ENCODE results near the gene TMEM132D.

Gene TMEM132D

GRCh38 chr12:129379076-129379804 is 524.6 kb downstream of the TMEM132D start:
- TF ChIP-seq CTCF (IDR thresholded peaks at IDR 0.05; ENCODE audit: insufficient read depth, low read depth, low read length, missing control alignments): no peak
- no peak overlapping the region for H3K4me3 ChIP-seq (ENCODE audit: low read length)
- DNase-seq (ENCODE audit: low read depth): no peak

- no peak overlapping the region for H3K4me3 ChIP-seq (ENCODE audit: low read length)
- no peak for TF ChIP-seq CTCF (IDR thresholded peaks at IDR 0.05; ENCODE audit: insufficient read depth, low read depth, low read length, missing control alignments)
- DNase-seq (ENCODE audit: low read depth): no peak
Observed at GRCh38 chr12:129378496-129378895, 525.3 kb downstream of the TMEM132D start.

- no peak for DNase-seq (ENCODE audit: low read depth)
- TF ChIP-seq CTCF (IDR thresholded peaks at IDR 0.05; ENCODE audit: insufficient read depth, low read depth, low read length, missing control alignments): no peak
- H3K4me3 ChIP-seq (ENCODE audit: low read length): no peak overlapping the region
Observed at GRCh38 chr12:129373746-129374145, 530.1 kb downstream of the TMEM132D start.

- DNase-seq (ENCODE audit: low read depth): no peak
- H3K4me3 ChIP-seq (ENCODE audit: low read length): no peak overlapping the region
- TF ChIP-seq CTCF (IDR thresholded peaks at IDR 0.05; ENCODE audit: insufficient read depth, low read depth, low read length, missing control alignments): no peak
Observed at GRCh38 chr12:129372876-129373275, 530.9 kb downstream of the TMEM132D start.

- H3K4me3 ChIP-seq (ENCODE audit: low read length): no peak overlapping the region
- TF ChIP-seq CTCF (IDR thresholded peaks at IDR 0.05; ENCODE audit: insufficient read depth, low read depth, low read length, missing control alignments): no peak
- no peak for DNase-seq (ENCODE audit: low read depth)
Observed at GRCh38 chr12:129372348-129372747, 531.5 kb downstream of the TMEM132D start.

- no peak for DNase-seq (ENCODE audit: low read depth)
- H3K4me3 ChIP-seq (ENCODE audit: low read length): no peak overlapping the region
- TF ChIP-seq CTCF (IDR thresholded peaks at IDR 0.05; ENCODE audit: insufficient read depth, low read depth, low read length, missing control alignments): no peak
Observed at GRCh38 chr12:129371268-129371667, 532.6 kb downstream of the TMEM132D start.

GRCh38 chr12:129366656-129367055 is 537.2 kb downstream of the TMEM132D start:
- H3K4me3 ChIP-seq (ENCODE audit: low read length): no peak overlapping the region
- no peak for TF ChIP-seq CTCF (IDR thresholded peaks at IDR 0.05; ENCODE audit: insufficient read depth, low read depth, low read length, missing control alignments)
- no peak for DNase-seq (ENCODE audit: low read depth)

Measured in epithelial cell of esophagus (primary cell).